Measurements from ENCODE around the gene NTRK2.

DNA sequence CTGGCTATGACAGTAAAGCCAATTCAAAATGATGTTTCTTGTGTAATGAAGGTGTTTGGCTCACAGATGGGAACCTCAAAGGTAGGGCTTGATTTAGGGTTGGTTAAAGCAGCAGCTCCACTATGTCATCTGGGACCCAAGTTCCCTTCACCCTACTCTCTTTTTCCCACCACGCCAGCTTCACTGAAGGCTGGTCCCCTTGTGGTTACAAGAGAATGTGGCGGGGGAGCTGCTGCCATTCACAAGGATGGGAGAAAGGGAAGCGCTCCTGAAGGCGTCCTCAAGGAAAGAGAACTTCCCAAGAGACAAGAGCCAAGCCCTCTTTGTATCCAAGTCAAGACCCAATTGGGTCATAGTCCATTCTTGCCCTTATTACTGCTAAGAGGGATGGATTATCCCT lies 72.7 kb downstream of the NTRK2 start:
- TF ChIP-seq, protein P1, sequence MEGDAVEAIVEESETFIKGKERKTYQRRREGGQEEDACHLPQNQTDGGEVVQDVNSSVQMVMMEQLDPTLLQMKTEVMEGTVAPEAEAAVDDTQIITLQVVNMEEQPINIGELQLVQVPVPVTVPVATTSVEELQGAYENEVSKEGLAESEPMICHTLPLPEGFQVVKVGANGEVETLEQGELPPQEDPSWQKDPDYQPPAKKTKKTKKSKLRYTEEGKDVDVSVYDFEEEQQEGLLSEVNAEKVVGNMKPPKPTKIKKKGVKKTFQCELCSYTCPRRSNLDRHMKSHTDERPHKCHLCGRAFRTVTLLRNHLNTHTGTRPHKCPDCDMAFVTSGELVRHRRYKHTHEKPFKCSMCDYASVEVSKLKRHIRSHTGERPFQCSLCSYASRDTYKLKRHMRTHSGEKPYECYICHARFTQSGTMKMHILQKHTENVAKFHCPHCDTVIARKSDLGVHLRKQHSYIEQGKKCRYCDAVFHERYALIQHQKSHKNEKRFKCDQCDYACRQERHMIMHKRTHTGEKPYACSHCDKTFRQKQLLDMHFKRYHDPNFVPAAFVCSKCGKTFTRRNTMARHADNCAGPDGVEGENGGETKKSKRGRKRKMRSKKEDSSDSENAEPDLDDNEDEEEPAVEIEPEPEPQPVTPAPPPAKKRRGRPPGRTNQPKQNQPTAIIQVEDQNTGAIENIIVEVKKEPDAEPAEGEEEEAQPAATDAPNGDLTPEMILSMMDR (optimal IDR thresholded peaks at IDR 0.05 in 1 of 3, IDR thresholded peaks at IDR 0.05 in 1 of 3, conservative IDR thresholded peaks at IDR 0.05 in 1 of 3; ENCODE audit: extremely low read depth in 1 of 3, insufficient read depth in 2 of 3, low read length in 3 of 3) = no peak
- no peak for TF ChIP-seq EZH2 (IDR thresholded peaks at IDR 0.05; ENCODE audit: low read length)
